AG09309 (cell line): ENCODE results near the gene TRABD2B.

ENCODE experiments used
- DNase-seq: peaks from one replicate; pipeline ENCODE4 v3.0.0-alpha.2; 2010; ENCODE audit warnings: low read depth
- H3K4me3 ChIP-seq: 2 replicates; pipeline ENCODE4 v1.5.1; 2011; ENCODE audit warnings: mild to moderate bottlenecking, low read depth, low read length, moderate library complexity; ENCODE audit not compliant: control insufficient read depth
- TF ChIP-seq, protein P1 (sequence below): IDR thresholded peaks from 2 replicates; pipeline ENCODE4 v1.5.1; 2011; ENCODE audit warnings: mild to moderate bottlenecking, low read depth, low read length, inconsistent platforms; ENCODE audit not compliant: insufficient read depth, control insufficient read depth; ENCODE audit errors: missing control alignments

Gene TRABD2B

GRCh38 chr1:48022306-48022705 lies 25.1 kb upstream of the TRABD2B start:
- no peak for DNase-seq
- TF ChIP-seq, protein P1, sequence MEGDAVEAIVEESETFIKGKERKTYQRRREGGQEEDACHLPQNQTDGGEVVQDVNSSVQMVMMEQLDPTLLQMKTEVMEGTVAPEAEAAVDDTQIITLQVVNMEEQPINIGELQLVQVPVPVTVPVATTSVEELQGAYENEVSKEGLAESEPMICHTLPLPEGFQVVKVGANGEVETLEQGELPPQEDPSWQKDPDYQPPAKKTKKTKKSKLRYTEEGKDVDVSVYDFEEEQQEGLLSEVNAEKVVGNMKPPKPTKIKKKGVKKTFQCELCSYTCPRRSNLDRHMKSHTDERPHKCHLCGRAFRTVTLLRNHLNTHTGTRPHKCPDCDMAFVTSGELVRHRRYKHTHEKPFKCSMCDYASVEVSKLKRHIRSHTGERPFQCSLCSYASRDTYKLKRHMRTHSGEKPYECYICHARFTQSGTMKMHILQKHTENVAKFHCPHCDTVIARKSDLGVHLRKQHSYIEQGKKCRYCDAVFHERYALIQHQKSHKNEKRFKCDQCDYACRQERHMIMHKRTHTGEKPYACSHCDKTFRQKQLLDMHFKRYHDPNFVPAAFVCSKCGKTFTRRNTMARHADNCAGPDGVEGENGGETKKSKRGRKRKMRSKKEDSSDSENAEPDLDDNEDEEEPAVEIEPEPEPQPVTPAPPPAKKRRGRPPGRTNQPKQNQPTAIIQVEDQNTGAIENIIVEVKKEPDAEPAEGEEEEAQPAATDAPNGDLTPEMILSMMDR, result no peak
- H3K4me3 ChIP-seq, result no peak overlapping the region

DNA sequence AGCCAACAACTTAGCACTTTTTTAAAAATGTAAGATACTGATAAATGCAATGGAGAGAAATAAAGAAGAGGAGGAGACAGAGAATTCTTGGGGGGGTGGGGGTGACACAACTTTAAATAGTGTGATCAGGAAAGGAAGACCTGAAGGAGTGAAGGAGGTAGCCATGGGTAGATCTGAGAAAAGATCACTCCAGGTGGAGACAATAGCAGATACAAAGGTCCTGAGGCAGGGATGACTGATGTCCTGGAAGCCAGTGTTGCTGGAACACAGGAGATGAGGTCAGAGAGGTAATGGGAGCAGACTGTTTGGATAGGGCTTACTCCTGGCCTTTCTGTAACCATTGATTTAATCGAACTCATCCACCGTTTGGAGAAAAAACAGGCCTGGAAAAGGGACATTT lies 24.6 kb upstream of the TRABD2B start:
- TF ChIP-seq, protein P1, result no peak
- no peak for DNase-seq
- H3K4me3 ChIP-seq, result no peak overlapping the region

GRCh38 chr1:48019714-48020315 lies 22.6 kb upstream of the TRABD2B start:
- no peak overlapping the region for H3K4me3 ChIP-seq
- TF ChIP-seq, protein P1, result no peak
- DNase-seq, result no peak

DNA sequence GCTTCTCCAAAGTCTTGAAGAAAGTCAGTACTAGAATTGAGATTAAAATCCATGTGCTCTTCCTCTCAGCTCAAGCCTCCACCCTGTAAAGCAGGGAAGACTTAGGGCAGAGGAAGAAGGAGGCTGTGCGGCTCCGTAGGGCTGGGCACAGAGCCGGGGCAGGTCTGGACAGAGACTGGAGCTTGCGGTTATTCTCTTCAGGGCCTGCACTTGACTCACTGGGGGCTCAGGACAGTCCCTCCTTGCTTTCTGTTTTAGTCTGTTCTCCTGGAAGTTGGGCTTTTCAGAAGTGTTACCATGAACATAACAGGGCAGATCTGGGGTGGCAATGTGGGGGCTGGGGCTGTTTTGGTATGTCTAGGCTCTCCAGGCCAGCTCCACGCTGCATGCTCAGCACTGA lies 21.6 kb upstream of the TRABD2B start:
- TF ChIP-seq, protein P1, result no peak
- no peak for DNase-seq
- H3K4me3 ChIP-seq, result no peak overlapping the region

GRCh38 chr1:48017716-48018115 lies 20.5 kb upstream of the TRABD2B start:
- no peak for DNase-seq
- TF ChIP-seq, protein P1, result no peak

DNA sequence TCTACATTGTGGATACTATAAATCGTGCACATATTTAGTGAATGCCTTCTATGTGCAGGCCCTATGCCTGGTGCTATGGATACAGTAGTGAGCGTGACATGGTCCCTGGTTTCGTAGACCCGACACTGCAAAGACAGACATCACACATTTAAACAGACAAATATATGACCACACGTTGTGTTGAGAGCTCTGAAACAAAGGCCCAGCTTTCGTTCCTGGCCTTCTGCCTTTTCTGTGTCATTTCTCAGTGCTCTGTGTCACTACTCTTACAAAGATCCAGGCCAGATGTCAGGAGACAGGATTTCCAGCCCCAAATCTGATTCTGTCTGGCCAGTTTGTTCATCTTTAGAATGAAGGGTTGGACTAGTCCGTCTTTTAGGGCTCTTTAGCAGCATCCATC lies 19.3 kb upstream of the TRABD2B start:
- no peak overlapping the region for H3K4me3 ChIP-seq
- TF ChIP-seq, protein P1, result no peak
- no peak for DNase-seq

More at GRCh38 chr1:48017716-48018115, 20.5 kb upstream of the TRABD2B start:
- H3K4me3 ChIP-seq, result no peak overlapping the region
